NCI-H2107 treated with DMSO at 0.1 percent for 48 hours (cell line): ENCODE measurements around the gene KLK7.
"Not testable (repeated sequence)": the region's sequence is repeated elsewhere in the genome, so short reads cannot be mapped to it uniquely, and the experiment has no call there.

Experiments
- DNase-seq: peaks from one replicate; lab custom pipeline; 2025; ENCODE audit not compliant: unreplicated experiment; lab: John Stamatoyannopoulos, UW

KLK7 gene

GRCh38 chr19:51012661-51013190, 29.0 kb upstream of the KLK7 start:
- DNase-seq, result no peak

DNA sequence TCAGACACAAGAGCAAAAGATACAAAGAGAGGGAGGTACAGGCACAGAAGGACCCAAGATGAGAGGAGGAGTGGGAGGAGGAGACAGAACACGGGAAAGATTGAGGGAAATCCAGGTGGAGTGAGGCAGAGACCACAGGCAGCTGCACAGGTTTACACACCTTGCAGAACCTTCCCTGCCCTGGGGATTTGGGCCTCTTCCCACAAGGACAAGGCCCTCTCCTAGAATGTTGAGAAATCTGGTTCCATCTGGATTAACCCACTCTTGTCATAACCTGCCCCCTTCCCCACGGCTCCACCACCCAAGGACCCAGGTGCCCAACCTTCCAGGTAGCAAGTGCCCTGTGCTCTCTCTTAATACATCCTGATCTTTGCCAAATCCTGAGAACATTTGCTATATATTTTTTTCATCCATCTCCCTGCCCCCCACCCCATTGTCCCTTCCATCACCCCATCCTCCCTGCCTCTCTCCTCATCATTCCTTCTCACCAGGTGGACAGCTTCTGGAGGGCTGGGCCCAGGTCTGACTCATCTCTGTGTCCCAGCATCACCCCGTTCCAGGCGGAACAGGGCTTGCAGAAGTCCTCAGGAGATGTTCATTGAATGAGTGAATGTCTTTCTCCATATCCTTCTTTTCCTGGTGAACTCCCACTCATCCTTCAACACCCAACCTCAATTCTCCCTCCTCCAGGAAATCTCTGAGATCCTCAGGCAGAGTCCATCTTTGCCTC, 26.5 kb upstream of the KLK7 start:
- DNase-seq, result no peak

GRCh38 chr19:51009061-51009891, 25.6 kb upstream of the KLK7 start:
- no peak for DNase-seq

GRCh38 chr19:51007488-51007887, 23.8 kb upstream of the KLK7 start:
- DNase-seq, result no peak

DNA sequence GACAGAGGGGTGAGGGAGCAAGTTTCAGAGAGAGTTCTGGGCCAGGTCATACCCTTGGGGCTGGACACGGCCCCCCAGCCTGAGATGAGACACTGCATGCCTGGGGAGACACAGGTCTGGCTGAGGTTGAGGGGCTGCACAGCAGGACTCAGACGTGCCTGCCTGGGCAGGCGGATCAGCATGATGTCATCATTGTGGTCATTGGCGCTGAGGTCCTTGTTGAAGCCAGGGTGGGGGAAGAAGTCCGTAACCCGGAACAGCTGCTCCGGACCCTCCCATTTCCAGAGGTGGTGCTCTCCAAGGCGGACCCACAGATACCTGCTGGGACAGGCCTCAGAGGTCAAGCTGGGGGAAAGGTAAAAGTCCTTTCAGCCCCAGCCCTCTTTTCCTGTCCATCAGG, 22.7 kb upstream of the KLK7 start:
- no peak for DNase-seq

DNA sequence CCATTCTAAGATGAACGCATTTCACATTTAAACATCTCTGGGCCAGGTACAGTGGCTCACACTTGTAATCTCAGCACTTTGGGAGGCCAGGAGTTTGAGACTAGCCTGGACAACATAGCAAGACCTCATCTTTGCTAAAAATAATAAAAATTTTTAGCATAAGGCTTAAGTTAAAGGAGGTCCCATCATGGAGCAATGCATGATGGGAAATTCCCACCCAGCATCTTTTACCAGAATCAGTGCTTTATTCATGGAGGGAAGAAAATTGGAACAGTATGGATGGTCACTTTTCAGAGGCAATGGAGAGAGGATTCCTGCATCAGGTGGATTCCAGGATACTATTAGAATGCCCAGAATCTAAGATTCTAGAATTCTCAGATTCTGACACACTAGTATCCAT, 21.5 kb upstream of the KLK7 start:
- no peak for DNase-seq

DNA sequence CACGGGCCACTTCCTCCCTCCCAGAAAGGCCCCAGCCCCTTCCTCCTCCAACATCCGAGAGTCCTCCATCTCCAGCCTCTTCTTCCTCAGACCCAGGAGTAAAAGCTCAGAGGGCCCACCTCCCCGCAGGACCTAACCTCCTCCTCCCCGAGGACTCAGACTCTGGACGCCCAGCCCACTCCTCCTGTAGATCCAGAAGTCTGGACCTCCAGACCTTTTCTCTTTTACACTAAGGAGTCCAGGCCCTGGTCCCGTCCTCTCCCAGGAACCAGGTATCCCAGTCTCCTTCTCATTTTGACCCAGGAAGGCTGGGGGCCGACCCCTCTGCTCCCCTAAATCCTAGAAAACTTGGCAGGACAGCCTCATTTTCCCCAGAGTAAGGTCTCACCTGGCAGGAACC, 19.6 kb upstream of the KLK7 start:
- no peak for DNase-seq

DNA sequence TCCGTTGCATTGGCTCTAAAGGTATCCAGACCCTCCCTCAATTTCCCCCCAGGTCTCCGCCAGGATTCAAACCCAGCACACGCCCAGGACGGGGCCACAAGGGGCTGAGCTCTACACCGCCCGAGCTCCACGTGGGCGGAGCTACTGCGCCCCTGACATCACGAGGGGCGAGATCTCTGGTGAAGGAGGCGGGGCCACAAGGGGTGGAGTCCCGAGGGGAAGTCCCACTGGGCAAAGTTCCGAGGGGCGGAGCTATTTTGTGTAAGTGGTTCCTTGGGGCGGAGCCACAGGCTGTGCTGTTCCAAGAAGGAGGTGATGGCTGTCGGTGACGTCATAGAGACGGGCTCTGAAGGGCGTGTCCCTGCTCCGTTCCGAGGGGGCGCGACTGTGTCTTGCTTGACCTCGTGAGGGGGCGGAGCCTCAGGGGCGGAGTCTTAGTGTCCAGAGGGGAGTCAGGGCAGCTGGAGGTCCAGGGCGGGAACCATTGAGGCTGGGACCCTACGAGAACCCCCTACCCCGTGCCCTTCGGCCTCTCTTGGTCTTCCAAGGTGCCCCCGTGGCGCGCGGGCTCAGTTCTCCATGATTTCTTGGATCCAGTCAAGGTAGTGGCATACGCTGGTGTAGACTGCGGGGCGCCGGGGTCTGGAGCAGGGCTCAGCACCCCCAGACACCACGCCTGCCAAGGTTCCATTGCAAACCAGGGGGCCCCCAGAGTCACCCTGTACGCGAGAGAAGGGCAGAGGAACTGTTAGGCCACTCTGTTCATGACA, 19.0 kb upstream of the KLK7 start:
- DNase-seq, result no peak

DNA sequence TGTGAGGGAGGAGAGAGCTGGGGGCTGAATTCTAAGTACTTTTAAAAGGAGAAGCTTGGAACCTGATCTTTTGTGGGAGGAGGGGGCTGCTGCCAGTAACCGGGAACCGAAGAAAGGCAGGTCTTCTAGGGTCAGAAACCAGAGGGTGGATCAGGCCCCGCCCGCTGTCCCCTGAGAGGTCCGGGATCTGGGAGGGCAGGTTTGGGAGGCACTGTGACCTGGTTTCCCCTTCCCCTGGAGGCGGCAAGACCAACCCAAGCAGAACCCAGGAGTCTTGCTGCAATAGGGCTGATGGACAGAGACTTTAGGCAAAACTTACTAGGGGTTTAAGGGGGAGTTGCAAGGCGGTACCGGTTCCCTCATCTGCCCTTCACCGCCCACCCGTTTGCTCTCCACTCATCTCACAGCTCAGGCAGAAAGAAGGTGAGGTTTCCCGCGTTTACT, 18.4 kb upstream of the KLK7 start:
- DNase-seq, result no peak

GRCh38 chr19:51001515-51001914, 17.8 kb upstream of the KLK7 start, which contains the start of gene KLK8:
KLK8 (minus strand) TSS chr19:51001604; CDS start chr19:51001167, 437 bp downstream.
- no peak for DNase-seq

- DNase-seq, result no peak
These were observed 17.3 kb upstream of the KLK7 start for GRCh38 chr19:51000981-51001380.

DNA sequence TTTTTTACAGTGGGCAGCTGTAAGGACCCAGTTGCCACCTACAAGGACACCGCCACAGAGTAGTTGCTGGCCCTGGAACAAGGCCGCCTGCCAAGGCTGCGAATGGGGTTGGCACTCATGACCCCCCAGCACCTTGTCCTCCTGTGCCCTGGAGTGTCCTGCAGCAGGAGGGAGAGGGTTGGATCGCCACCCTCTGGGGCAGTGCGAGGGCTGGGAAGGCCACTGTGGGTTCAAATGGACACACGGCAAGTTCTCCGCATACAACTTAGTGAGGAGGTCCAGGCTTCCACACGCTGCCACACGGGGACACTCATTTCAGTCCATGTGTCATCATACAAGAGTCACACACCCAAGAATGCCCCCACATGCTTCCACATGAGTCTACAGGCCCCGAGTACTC, 16.7 kb upstream of the KLK7 start:
- no peak for DNase-seq

DNA sequence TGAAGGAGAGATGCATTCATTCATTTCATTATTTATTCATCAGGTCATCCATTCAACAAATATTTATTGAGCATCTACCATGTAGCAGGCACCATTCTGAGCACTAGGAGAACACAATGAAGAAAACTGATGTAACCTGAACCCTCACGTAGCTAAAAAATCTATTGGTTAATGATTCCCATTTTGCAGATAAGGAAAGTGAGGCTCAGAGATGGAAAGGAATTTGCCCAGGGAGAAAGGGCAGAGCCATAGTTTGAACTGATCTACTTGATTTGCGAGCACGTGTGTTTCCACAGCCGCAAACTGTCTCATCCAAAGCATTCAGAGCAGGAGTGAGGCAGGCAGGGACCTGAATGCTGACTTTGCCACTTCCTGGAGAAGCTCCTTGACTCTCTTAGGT, 15.0 kb upstream of the KLK7 start:
- no peak for DNase-seq

DNA sequence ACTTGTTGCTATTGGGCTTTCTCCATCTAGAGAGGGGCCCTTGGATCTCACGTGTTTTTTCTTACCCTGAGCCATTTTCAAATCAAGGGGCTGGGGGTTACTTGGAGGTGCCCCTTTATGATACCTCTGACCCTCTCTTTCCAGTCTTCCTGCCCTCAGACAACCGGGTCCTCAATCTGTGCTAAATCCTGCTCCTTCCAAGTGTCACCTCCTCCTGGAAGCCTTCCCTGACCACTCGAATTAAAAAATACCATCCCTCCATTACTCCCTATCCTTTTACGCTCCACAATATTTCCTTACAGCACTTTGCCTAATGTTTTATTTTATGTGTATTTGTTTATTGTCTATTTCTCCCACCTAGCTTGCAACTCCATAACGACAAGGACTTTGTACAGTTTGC, 14.3 kb upstream of the KLK7 start:
- DNase-seq, result no peak

DNA sequence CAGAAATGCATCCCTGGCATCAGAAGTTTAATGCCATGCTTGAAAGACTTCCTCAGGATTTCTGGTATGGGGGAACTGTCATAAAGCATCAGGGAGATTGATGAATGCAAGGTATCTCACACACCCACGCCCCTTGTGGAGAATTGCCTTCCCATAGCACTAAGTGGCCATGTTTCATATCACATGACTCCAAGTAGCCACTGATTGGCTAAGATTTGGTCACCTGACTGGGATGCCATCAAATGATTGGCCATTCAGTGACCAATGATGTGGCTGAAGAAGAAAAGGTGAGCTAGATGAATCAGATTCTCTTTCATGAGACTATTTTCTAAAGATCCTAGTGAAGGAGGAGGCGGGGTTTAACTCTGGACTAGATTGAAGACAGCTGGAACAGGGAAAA, 10.4 kb upstream of the KLK7 start:
- no peak for DNase-seq

DNA sequence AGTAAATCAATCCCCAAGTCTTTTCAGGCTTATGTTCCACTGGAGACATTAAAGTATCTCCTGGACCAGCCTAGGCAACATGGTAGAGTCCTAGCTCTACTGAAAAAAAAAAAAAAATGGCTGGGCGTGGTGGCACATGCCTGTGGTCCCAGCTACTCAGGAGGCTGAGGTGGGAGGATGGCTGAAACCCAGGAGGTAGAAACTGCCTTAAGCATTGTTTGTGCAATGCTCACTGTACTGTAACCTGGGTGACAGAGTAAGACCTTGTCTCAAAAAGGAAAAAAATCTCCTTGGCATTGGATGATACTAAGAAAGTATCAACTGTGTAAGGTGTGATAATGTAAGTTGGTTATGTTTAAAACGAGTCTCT, 8.9 kb upstream of the KLK7 start:
- DNase-seq, result no peak

- not testable (repeated sequence) for DNase-seq
These were observed 699 bp upstream of the KLK7 start for GRCh38 chr19:50984416-50984815.

DNA sequence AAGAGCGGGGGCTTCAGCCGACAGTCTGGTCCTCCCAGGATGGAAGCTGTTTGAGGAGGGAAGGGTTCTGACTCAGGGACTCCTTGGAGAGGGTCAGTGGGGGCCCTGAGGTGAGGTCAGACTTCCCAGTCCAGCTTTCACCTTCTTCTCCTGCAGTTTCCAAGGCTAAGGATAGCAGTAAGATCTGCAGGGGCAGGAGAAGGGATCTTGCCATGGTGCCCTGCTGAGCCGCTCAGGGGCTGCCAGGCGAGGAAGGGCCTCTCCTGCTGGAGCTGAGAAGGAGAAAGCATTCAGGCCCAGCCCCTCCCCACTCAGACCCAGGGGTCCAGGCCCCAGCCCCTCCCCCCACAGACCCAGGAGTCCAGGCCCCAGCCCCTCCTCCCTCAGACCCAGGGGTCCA, 1.5 kb downstream of the KLK7 start:
- no peak for DNase-seq

DNA sequence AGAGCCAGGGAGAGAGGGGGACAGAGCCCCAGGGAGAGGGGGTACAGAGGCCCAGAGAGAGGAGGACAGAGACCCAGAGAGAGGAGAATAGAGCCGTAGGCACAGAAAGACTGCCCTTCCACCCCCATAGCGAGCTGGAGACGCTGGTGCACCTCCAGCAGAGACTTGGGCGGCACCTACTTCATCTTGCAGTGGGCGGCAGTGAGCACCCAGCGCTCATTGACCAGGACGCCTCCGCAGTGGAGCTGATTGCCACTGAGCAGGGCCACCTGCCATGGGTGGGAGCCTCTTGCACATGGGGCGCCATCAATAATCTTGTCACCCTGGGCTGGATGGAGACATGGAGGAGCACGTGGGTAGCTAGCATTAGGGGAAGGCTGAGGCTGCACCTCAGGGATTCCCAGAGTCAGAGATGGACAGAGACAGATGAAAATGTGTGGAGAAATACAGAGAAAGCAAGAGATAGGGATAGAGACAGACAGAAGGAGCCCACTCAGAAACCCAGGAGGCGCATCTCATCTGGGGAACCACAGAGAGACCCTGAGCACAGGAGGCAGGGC, 2.0 kb downstream of the KLK7 start:
- no peak for DNase-seq

GRCh38 chr19:50980208-50980607, 3.5 kb downstream of the KLK7 start:
- DNase-seq, result no peak

GRCh38 chr19:50979758-50980157, 4.0 kb downstream of the KLK7 start:
- DNase-seq, result no peak
